ENCODE results near the gene TTLL5.
"Not testable (repeated sequence)": the region's sequence is repeated elsewhere in the genome, so short reads cannot be mapped to it uniquely, and the experiment has no call there.

The TTLL5 gene

GRCh38 chr14:75835156-75835725 is 174.2 kb downstream of the TTLL5 start:
- DNase-seq = no peak

GRCh38 chr14:75835737-75836136 is 174.7 kb downstream of the TTLL5 start:
- DNase-seq = no peak

- DNase-seq = no peak
Observed at GRCh38 chr14:75837151-75837787, 176.2 kb downstream of the TTLL5 start.

GRCh38 chr14:75840911-75841310 is 179.9 kb downstream of the TTLL5 start:
- no peak for DNase-seq

GRCh38 chr14:75842551-75842950 is 181.5 kb downstream of the TTLL5 start:
- DNase-seq = no peak

GRCh38 chr14:75844486-75844885 is 183.4 kb downstream of the TTLL5 start:
- DNase-seq = no peak

- DNase-seq = no peak
Observed at GRCh38 chr14:75845136-75845804, 184.2 kb downstream of the TTLL5 start.

- DNase-seq = not testable (repeated sequence)
Observed at GRCh38 chr14:75846694-75847093, 185.6 kb downstream of the TTLL5 start.

- no peak for DNase-seq
Observed at GRCh38 chr14:75847584-75847983, 186.5 kb downstream of the TTLL5 start.

- DNase-seq = no peak
Observed at GRCh38 chr14:75848167-75848913, 187.3 kb downstream of the TTLL5 start.

GRCh38 chr14:75849300-75849895 is 188.4 kb downstream of the TTLL5 start:
- DNase-seq = no peak

- no peak for DNase-seq
Observed at GRCh38 chr14:75851574-75851866, 190.5 kb downstream of the TTLL5 start.

- no peak for DNase-seq
Observed at GRCh38 chr14:75854111-75854799, 193.2 kb downstream of the TTLL5 start.

- DNase-seq = no peak
Observed at GRCh38 chr14:75857199-75857598, 196.2 kb downstream of the TTLL5 start.

- DNase-seq = no peak
Observed at GRCh38 chr14:75858362-75858761, 197.3 kb downstream of the TTLL5 start.

GRCh38 chr14:75859746-75860145 is 198.7 kb downstream of the TTLL5 start:
- no peak for DNase-seq

- no peak for DNase-seq
Observed at GRCh38 chr14:75860561-75861160, 199.6 kb downstream of the TTLL5 start.

- DNase-seq = no peak
Observed at GRCh38 chr14:75861161-75861621, 200.1 kb downstream of the TTLL5 start.

- no peak for DNase-seq
Observed at GRCh38 chr14:75863221-75863620, 202.2 kb downstream of the TTLL5 start.

GRCh38 chr14:75864352-75864751 is 203.3 kb downstream of the TTLL5 start:
- DNase-seq = no peak

GRCh38 chr14:75865531-75865930 is 204.5 kb downstream of the TTLL5 start:
- DNase-seq = no peak

- DNase-seq = no peak
Observed at GRCh38 chr14:75866970-75867369, 205.9 kb downstream of the TTLL5 start.
